G401 (cell line): ENCODE data around the gene ERO1A. TPM values are rescaled to one million over a fixed set of nuclear protein-coding genes. Genes with fewer than 3 reads are reported as not detected.

Experiments used
- DNase-seq: peaks from one replicate; pipeline ENCODE4 v3.0.0-alpha.2; 2015; ENCODE audit warnings: low spot score
- in situ Hi-C: cut with HindIII; loops from 2 replicates; pipeline ENCODE4 v1.10.0; 2016; ENCODE audit warnings: low sequenced_read_pairs, mixed read lengths
- total RNA-seq: library from RNA; depleted of rRNA; stranded (reverse); fragments of >200 nt; shearing (Covaris generic); gene quantifications from 2 replicates; pipeline ENCODE4 v1.2.3, GENCODE V29; 2014; rRNA removed

The ERO1A gene
- total RNA-seq, 1 experiment from 2014 or later: 121 TPM

GRCh38 chr14:52619687-52620086 is 75.7 kb downstream of the ERO1A start:
- no peak for DNase-seq
- in situ Hi-C loops: no loop called here

- in situ Hi-C loops: no loop called here
- no peak for DNase-seq
Measured at GRCh38 chr14:52618602-52619001, 76.8 kb downstream of the ERO1A start.

- no peak for DNase-seq
- in situ Hi-C loops: no loop called here
Measured at GRCh38 chr14:52610187-52610586, 85.2 kb downstream of the ERO1A start.

DNA sequence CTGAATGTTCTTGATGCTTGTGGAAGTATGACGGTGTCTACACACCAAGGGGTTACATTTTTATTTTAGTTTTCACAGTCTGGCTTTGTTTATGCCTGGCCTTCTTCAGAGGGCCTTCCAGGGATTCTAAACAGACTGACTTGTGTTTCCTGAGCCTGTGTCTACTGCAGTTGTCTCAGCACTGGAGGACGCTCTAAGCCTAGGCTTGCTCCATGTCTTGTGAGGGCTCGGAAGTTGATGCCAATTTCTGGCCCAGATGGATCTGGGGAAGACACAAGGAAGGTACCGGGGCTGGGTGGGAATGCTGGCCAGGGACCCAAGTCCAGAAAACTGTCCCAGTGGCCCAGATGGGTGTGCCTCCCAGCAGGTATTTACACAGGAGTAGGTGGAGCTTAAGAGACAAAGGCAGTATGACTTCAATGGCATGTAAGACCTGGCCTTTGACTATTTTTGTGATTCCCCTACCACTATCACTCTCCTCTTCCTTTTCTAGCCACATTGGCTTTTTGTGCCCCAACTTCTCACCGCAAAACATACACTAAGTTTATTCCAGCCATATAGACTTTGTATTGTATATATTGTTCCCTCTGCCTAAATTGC is 85.8 kb downstream of the ERO1A start:
- DNase-seq: no peak
- in situ Hi-C loops: no loop called here

- peak; percentile 57 for DNase-seq
- in situ Hi-C loops: no loop called here
Measured at GRCh38 chr14:52607061-52607460, 88.3 kb downstream of the ERO1A start.

GRCh38 chr14:52602131-52602530 is 93.2 kb downstream of the ERO1A start:
- in situ Hi-C loops: no loop called here
- no peak for DNase-seq

GRCh38 chr14:52599974-52600373 is 95.4 kb downstream of the ERO1A start:
- no peak for DNase-seq
- in situ Hi-C loops: no loop called here

GRCh38 chr14:52598568-52598967 is 96.8 kb downstream of the ERO1A start:
- in situ Hi-C loops: no loop called here
- no peak for DNase-seq

- in situ Hi-C loops: no loop called here
- DNase-seq: no peak
Measured at GRCh38 chr14:52596861-52597260, 98.5 kb downstream of the ERO1A start.

GRCh38 chr14:52596320-52596719 is 99.0 kb downstream of the ERO1A start:
- in situ Hi-C loops: no loop called here
- no peak for DNase-seq

- in situ Hi-C loops: no loop called here
- no peak for DNase-seq
Measured at GRCh38 chr14:52590318-52590717, 105.0 kb downstream of the ERO1A start.

Other genes starting within 250 kb of the ERO1A start
- gene TXNDC16, start 143.1 kb downstream of the ERO1A start, total RNA-seq: 10.8 and 17.1 TPM in 2 replicates
- gene GPR137C, start 142.7 kb downstream of the ERO1A start, total RNA-seq: 2.5 and 7.8 TPM in 2 replicates
- gene PSMC6, start 11.6 kb upstream of the ERO1A start, total RNA-seq: 247 and 252 TPM in 2 replicates
- gene STYX, start 34.6 kb upstream of the ERO1A start, total RNA-seq: 28.6 and 33.9 TPM in 2 replicates
- 158 and 201 TPM in 2 replicates for gene GNPNAT1, start 96.0 kb upstream of the ERO1A start, total RNA-seq